ENCODE results near the gene PANX2.

- TF ChIP-seq CTCF (conservative IDR thresholded peaks at IDR 0.05; ENCODE audit: low read length) = no peak
- no peak for TF ChIP-seq EZH2phosphoT487 (IDR thresholded peaks at IDR 0.05; ENCODE audit: borderline replicate concordance, low read depth, low read length)
Measured at GRCh38 chr22:50183141-50183971, 12.8 kb downstream of the PANX2 start.

Data from OCI-LY7 (cell line).